ENCODE data around the gene IBTK. TPM values are rescaled to one million over a fixed set of nuclear protein-coding genes. Genes with fewer than 3 reads are reported as not detected.
A peak's percentile ranks its signal among the peaks of the same experiment; 100 is the strongest.

The IBTK gene
- total RNA-seq, 1 donor from 2014 or later: 24.8 TPM

DNA sequence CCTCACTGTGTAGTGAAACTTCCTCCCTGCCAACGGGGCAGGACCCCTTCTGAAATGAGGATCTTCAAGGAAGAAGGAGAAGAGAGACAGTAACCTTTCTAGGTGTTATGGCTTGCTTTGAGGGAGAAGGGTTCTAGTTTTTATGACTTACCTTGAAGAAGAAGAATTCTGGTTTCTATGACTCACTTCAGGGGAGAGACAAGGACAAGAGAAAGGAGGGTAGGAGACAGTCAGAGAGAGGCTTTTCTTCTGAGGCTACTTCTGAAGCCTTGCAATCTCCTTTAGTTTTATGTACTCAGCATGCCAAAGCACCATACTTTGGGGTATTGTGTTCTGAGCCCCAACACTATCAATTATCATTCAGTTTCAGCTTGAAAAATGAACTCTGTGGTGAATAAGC, 25.8 kb upstream of the IBTK start:
- TF ChIP-seq, protein P1, sequence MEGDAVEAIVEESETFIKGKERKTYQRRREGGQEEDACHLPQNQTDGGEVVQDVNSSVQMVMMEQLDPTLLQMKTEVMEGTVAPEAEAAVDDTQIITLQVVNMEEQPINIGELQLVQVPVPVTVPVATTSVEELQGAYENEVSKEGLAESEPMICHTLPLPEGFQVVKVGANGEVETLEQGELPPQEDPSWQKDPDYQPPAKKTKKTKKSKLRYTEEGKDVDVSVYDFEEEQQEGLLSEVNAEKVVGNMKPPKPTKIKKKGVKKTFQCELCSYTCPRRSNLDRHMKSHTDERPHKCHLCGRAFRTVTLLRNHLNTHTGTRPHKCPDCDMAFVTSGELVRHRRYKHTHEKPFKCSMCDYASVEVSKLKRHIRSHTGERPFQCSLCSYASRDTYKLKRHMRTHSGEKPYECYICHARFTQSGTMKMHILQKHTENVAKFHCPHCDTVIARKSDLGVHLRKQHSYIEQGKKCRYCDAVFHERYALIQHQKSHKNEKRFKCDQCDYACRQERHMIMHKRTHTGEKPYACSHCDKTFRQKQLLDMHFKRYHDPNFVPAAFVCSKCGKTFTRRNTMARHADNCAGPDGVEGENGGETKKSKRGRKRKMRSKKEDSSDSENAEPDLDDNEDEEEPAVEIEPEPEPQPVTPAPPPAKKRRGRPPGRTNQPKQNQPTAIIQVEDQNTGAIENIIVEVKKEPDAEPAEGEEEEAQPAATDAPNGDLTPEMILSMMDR (IDR thresholded peaks at IDR 0.05; ENCODE audit: unreplicated experiment): no peak
- Mint-ChIP-seq H3K4me3 (ENCODE audit: unreplicated experiment) (no peak overlapping the region), H3K9me3 (ENCODE audit: unreplicated experiment) (no peaks in the 10 kb centered on the region), H3K27me3 (ENCODE audit: unreplicated experiment) (no peaks in the 10 kb centered on the region), H3K27ac (ENCODE audit: unreplicated experiment) (no peak overlapping the region), H3K4me1 (ENCODE audit: unreplicated experiment) (no peaks in the 10 kb centered on the region), H3K36me3 (ENCODE audit: low read depth, unreplicated experiment) (no peaks in the 10 kb centered on the region)
- no peak for DNase-seq (ENCODE audit: low spot score)

DNA sequence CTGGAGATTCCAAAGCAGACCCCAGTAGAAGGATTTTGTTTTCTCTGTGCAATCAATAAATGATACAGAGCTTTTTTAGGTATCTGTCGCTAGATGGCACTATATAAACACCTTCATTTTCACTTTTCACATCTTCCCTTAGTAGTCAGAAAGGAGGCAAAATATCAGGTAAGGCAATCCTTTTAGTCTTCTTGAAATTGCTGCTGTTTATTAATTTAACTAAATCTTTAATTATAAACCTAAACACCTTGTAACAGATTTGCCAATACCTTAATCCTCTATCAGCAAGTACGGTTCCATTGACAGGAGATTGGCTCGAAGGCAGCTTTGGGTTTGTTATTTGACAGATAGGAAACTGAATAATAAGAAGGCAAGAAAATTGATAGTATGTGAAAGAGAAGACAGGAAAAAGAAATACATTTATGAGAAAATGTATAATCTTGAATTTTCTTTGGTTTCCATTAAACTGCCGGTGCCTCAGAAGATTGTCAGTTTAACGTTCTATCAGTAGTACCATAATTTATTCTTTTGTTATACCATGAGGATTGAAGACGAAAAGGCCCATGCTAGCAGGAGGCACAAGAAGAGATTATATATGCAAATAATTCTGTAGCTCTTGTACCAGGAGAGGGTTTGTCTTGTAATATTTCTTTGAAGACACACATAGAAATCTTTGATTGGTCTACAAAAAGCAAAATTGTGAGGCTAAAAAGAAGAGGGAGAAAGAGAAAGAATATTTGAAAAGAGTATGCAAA, 23.5 kb upstream of the IBTK start:
- no peak overlapping the region for H3K27ac Mint-ChIP-seq (ENCODE audit: unreplicated experiment)
- DNase-seq (ENCODE audit: low spot score): no peak

DNA sequence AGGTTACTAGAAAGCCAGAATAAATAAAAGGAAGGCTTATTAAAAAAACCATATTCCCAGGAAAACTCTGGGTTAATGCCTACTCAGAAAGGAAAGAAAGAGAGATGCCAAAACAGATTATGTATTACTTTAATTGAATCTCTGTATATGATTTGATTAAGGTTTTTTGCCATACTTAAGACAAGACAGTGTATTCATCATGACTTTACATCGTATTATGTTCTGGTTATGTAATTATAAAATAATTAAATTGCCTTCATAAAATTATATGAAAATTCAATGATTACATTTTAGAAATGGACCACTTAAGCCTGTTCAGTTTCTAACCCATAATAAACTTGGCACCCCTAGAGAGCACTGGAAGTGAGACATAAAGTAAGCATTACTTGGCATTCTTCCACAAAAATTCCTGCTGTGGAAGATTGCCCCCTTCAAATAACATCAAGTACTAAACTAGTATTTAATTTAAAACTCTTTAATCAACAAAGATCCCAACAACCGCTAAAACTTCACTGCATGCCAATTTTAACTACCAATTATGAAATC, 20.8 kb upstream of the IBTK start:
- DNase-seq (ENCODE audit: low spot score): no peak
- no peak overlapping the region for H3K27ac Mint-ChIP-seq (ENCODE audit: unreplicated experiment)

More for the DNA sequence above, 23.5 kb upstream of the IBTK start:
- H3K4me1 Mint-ChIP-seq (ENCODE audit: unreplicated experiment): no peaks in the 10 kb centered on the region
- H3K27me3 Mint-ChIP-seq (ENCODE audit: unreplicated experiment): no peaks in the 10 kb centered on the region
- TF ChIP-seq, protein P1 (IDR thresholded peaks at IDR 0.05; ENCODE audit: unreplicated experiment): peak; percentile 62
- no peaks in the 10 kb centered on the region for H3K9me3 Mint-ChIP-seq (ENCODE audit: unreplicated experiment)
- H3K4me3 Mint-ChIP-seq (ENCODE audit: unreplicated experiment): no peak overlapping the region
- no peaks in the 10 kb centered on the region for H3K36me3 Mint-ChIP-seq (ENCODE audit: low read depth, unreplicated experiment)

DNA sequence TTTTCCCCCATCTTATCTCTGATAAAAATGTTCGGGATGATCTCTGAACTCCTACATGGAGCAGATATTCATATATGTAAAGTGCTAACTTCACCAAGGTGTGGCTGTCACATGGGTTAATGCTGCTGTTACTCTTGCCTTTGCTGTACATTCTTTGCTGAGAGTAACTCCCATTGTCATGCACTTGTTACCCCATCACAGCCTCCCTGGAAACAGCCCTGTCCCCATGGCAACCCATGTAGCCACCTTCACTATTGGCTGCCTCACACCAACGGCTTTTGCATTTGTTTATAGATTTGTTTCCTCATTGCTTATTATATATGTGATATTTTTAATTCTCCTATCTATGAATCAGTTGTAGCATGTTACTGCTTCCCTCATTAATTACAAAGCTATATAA, 17.3 kb upstream of the IBTK start:
- no peaks in the 10 kb centered on the region for H3K27me3 Mint-ChIP-seq (ENCODE audit: unreplicated experiment)
- no peaks in the 10 kb centered on the region for H3K36me3 Mint-ChIP-seq (ENCODE audit: low read depth, unreplicated experiment)
- no peaks in the 10 kb centered on the region for H3K9me3 Mint-ChIP-seq (ENCODE audit: unreplicated experiment)
- H3K4me1 Mint-ChIP-seq (ENCODE audit: unreplicated experiment): peaks cover 4% of the 10 kb centered on the region
- H3K27ac Mint-ChIP-seq (ENCODE audit: unreplicated experiment): no peak overlapping the region
- TF ChIP-seq, protein P1 (IDR thresholded peaks at IDR 0.05; ENCODE audit: unreplicated experiment): no peak
- H3K4me3 Mint-ChIP-seq (ENCODE audit: unreplicated experiment): no peak overlapping the region
- no peak for DNase-seq (ENCODE audit: low spot score)

More for the DNA sequence above, 20.8 kb upstream of the IBTK start:
- no peaks in the 10 kb centered on the region for H3K4me1 Mint-ChIP-seq (ENCODE audit: unreplicated experiment)
- TF ChIP-seq, protein P1 (IDR thresholded peaks at IDR 0.05; ENCODE audit: unreplicated experiment): no peak
- no peaks in the 10 kb centered on the region for H3K9me3 Mint-ChIP-seq (ENCODE audit: unreplicated experiment)
- H3K27me3 Mint-ChIP-seq (ENCODE audit: unreplicated experiment): no peaks in the 10 kb centered on the region
- no peak overlapping the region for H3K4me3 Mint-ChIP-seq (ENCODE audit: unreplicated experiment)
- no peaks in the 10 kb centered on the region for H3K36me3 Mint-ChIP-seq (ENCODE audit: low read depth, unreplicated experiment)

DNA sequence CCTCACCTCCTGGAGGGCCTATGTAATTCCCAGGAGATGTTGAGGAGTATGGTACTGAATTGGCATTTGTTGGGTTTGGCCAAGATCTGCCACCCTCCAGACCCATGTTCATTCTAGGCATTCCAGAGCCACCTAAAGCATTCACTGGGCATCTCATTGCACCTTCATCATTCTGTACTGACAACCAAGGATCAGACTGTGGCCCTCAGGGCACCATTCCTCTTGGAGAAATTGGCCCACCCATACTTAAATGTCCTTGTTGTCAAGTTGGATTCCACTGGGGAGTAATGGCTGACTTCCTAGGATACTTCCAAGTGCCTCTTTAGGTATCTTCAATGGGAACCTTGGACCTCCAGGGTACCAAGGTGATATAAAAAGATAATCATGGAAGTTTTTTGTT, 16.8 kb upstream of the IBTK start:
- no peak for DNase-seq (ENCODE audit: low spot score)
- no peaks in the 10 kb centered on the region for H3K36me3 Mint-ChIP-seq (ENCODE audit: low read depth, unreplicated experiment)
- H3K4me3 Mint-ChIP-seq (ENCODE audit: unreplicated experiment): no peak overlapping the region
- no peaks in the 10 kb centered on the region for H3K9me3 Mint-ChIP-seq (ENCODE audit: unreplicated experiment)
- H3K27me3 Mint-ChIP-seq (ENCODE audit: unreplicated experiment): no peaks in the 10 kb centered on the region
- peaks cover 4% of the 10 kb centered on the region for H3K4me1 Mint-ChIP-seq (ENCODE audit: unreplicated experiment)
- no peak overlapping the region for H3K27ac Mint-ChIP-seq (ENCODE audit: unreplicated experiment)
- TF ChIP-seq, protein P1 (IDR thresholded peaks at IDR 0.05; ENCODE audit: unreplicated experiment): no peak

Data from endothelial cell (in vitro differentiated cells).